Ascending aorta (tissue), 2 donors: ENCODE results near the gene MAPRE3. TPM values are rescaled to one million over a fixed set of nuclear protein-coding genes. Genes with fewer than 3 reads are reported as not detected.
"Not testable (repeated sequence)": the region's sequence is repeated elsewhere in the genome, so short reads cannot be mapped to it uniquely, and the experiment has no call there.

Source experiments
- DNase-seq, 2 donors: peaks; one replicate each; pipeline ENCODE4 v3.0.0-alpha.2; 2019; ENCODE audit warnings: low spot score in 2 of 2
- H3K27ac ChIP-seq, 2 donors: fragments of 200-600 bp; sonication (generic); one replicate each; pipeline ENCODE4 v1.5.1; 2016 to 2017; ENCODE audit warnings: mild to moderate bottlenecking in 1 of 2
- H3K27me3 ChIP-seq: fragments of 200-600 bp; sonication (generic); one replicate; pipeline ENCODE4 v1.5.1; 2017
- H3K36me3 ChIP-seq, 2 donors: fragments of 200-600 bp; sonication (generic); one replicate each; pipeline ENCODE4 v1.5.1; 2016
- H3K4me1 ChIP-seq, 2 donors: fragments of 200-600 bp; sonication (generic); one replicate each; pipeline ENCODE4 v1.5.1; 2016 to 2017; ENCODE audit warnings: mild to moderate bottlenecking in 1 of 2
- H3K4me3 ChIP-seq, 2 donors: fragments of 200-600 bp; sonication (generic); one replicate each; pipeline ENCODE4 v1.5.1; 2016 to 2017; ENCODE audit warnings: mild to moderate bottlenecking in 1 of 2
- H3K9me3 ChIP-seq, 2 donors: fragments of 200-600 bp; sonication (generic); one replicate each; pipeline ENCODE4 v1.5.1; 2016
- CTCF ChIP-seq, 3 experiments: fragments of 200-600 bp in 2 of 3; fragments of 450-650 bp in 1 of 3; sonication (generic) in 2 of 3; IDR thresholded peaks; one replicate each; pipeline ENCODE4 v1.5.1; 2016 to 2019; ENCODE audit warnings: antibody characterized with exemption in 3 of 3, mild to moderate bottlenecking in 1 of 3, moderate library complexity in 1 of 3
- intact Hi-C: fragments of 100-400 bp; cut with DNase I; formaldehyde crosslinking; loops from one replicate; pipeline ENCODE4 v1.15.1; 2023
- total RNA-seq: library from RNA; depleted of rRNA; stranded (reverse); fragments of >200 nt; gene quantifications from one replicate; pipeline ENCODE4 v1.1.0, GENCODE V29; 2016

Gene MAPRE3
- total RNA-seq = 18.9 TPM

DNA sequence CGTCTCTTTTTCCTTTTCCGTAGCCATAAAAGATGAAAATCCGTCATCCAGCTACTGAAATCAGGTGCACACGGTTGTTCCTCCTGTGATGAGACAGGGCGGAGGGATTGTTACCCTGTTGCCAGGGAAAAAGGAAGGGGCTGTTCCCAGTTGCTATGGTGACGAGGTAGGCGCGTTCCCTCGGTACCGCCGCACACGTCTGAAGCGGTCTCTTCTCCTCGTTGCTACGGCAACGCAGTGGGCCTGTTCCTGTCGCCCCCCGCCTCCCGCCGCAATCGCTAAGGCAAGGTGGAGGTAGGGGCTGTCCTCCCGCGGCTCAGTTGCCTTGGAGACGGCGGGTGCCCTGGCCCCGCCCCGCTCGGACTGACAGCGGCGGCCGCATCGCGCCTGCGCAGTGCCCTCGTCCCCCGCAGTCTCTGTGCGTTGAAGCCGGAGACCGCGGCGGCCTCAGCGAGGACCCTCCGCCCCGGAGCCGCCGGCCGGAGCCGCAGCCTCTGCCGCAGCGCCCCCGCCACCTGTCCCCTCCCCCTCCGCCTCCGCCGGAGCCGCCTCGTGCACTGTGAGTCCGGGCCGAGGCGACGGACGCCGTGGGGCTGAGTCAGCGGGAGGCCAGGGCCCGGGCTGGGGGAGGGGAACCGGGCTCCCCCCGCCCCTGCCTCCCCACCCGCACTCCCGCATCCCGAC is at the start of gene MAPRE3:
MAPRE3 (plus strand) TSS at position 394 of the 684 bp plus-strand sequence. CDS start 51,582 bp downstream, outside the sequence.
- H3K4me3 ChIP-seq = peak within 1 kb of the TSS; percentile 76 to 80
- intact Hi-C loops = loop anchor here (2.0 to 5.0 kb wide), 2 partner anchors 62 to 242 kb away; partner anchors contain the start of genes ATRAID, SLC5A6 and TMEM214
- TF ChIP-seq CTCF (IDR thresholded peaks at IDR 0.05) = no peak
- no peaks in the 10 kb centered on the region for H3K9me3 ChIP-seq
- H3K27me3 ChIP-seq = no peaks in the 10 kb centered on the region
- peaks cover 6% of the 10 kb centered on the region in 2 donors for H3K4me1 ChIP-seq
- DNase-seq = peak in 1 of 2 donors; percentile 87
- no peaks in the 10 kb centered on the region for H3K36me3 ChIP-seq
- H3K27ac ChIP-seq = peak within 1 kb of the TSS; percentile 72 to 81

DNA sequence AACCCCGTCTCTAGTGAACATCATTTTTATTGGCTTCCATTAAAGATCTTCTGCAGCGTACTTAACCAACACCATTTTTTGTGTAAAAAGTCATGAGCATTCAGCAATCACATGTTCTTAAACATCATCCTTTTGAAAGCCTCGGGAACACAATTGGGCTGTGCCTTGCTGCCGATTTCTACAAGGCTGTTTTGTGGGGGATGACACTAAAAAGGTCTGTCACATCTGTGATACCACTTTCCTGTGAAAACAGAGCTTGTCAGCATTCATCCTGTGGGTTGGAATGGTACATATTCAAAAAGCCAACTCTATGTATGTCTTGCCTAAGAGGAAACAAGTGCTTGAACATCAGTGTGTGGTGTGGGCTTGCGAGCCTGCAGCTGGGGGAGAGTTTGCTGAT is 49.1 kb upstream of the MAPRE3 start:
- TF ChIP-seq CTCF (IDR thresholded peaks at IDR 0.05) = no peak
- H3K4me1 ChIP-seq = no peaks in the 10 kb centered on the region
- intact Hi-C loops = loop anchor here (5.0 kb wide), 1 partner anchor 74 kb away; the partner anchor contains the start of gene DPYSL5

GRCh38 chr2:26922405-26923188 is 47.8 kb upstream of the MAPRE3 start:
- H3K27me3 ChIP-seq = no peaks in the 10 kb centered on the region
- no peak for DNase-seq
- H3K9me3 ChIP-seq = no peaks in the 10 kb centered on the region
- no peak overlapping the region for H3K27ac ChIP-seq
- H3K36me3 ChIP-seq = no peaks in the 10 kb centered on the region
- no peaks in the 10 kb centered on the region for H3K4me1 ChIP-seq
- intact Hi-C loops = loop anchor here (5.0 kb wide), 1 partner anchor 75 kb away; the partner anchor contains the start of gene DPYSL5
- no peak overlapping the region for H3K4me3 ChIP-seq
- TF ChIP-seq CTCF (IDR thresholded peaks at IDR 0.05) = peak in 2 of 3 experiments; percentile 33 to 41

More for the DNA sequence above, 49.1 kb upstream of the MAPRE3 start:
- no peaks in the 10 kb centered on the region for H3K9me3 ChIP-seq
- no peak overlapping the region for H3K27ac ChIP-seq
- no peak for DNase-seq
- no peak overlapping the region for H3K4me3 ChIP-seq
- H3K27me3 ChIP-seq = no peaks in the 10 kb centered on the region
- no peaks in the 10 kb centered on the region for H3K36me3 ChIP-seq

- H3K27me3 ChIP-seq, H3K9me3 ChIP-seq, H3K4me3 ChIP-seq, H3K4me1 ChIP-seq, H3K36me3 ChIP-seq, H3K27ac ChIP-seq, DNase-seq: not testable (repeated sequence)
- intact Hi-C loops = loop anchor here (5.0 kb wide), 1 partner anchor 76 kb away; the partner anchor contains the start of gene DPYSL5
These were observed 47.3 kb upstream of the MAPRE3 start for GRCh38 chr2:26923189-26923466.

DNA sequence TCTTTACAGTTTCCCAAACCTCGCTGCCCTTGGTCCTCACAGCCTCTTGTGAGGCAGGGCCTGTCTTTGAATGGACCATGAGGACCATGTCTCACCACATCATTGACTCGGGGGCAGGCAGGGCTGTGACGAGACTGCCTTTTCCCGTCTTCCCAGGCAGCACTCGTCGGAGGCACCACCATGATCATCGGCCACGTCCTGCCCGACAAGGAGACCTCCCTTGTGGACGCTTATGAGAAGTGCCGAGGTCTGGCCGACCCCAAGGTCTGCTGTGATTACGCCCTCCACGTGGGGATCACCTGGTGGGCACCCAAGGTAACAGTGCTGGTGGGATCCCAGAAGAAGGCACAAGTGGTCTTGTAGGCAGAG is 45.7 kb upstream of the MAPRE3 start:
- Histone ChIP-seq H3K27me3 (no peaks in the 10 kb centered on the region), H3K4me1 (no peaks in the 10 kb centered on the region), H3K27ac (no peak overlapping the region), H3K36me3 (no peaks in the 10 kb centered on the region), H3K9me3 (no peaks in the 10 kb centered on the region), H3K4me3 (no peak overlapping the region)
- no peak for DNase-seq
- intact Hi-C loops = loop anchor here (5.0 kb wide), 1 partner anchor 77 kb away; the partner anchor contains the start of gene DPYSL5
- TF ChIP-seq CTCF (IDR thresholded peaks at IDR 0.05) = no peak
